Gastroesophageal sphincter (tissue), 4 donors: ENCODE data around the gene TMC1. TPM values are rescaled to one million over a fixed set of nuclear protein-coding genes. Genes with fewer than 3 reads are reported as not detected.

ENCODE experiments used
- ATAC-seq: fragments of 150-250 bp; one replicate; pipeline ENCODE4 v1.9.1; 2016; ENCODE audit warnings: mild to moderate bottlenecking, moderate library complexity
- H3K27ac ChIP-seq, 4 donors: fragments of 200-600 bp; sonication (generic) in 3 of 4; 1 replicate in 3 of 4; 2 replicates in 1 of 4; pipeline ENCODE4 v1.5.1; 2016 to 2019
- H3K27me3 ChIP-seq: fragments of 200-600 bp; sonication (generic); one replicate; pipeline ENCODE4 v1.5.1; 2019
- H3K36me3 ChIP-seq, 2 donors: fragments of 200-600 bp; sonication (generic); one replicate each; pipeline ENCODE4 v1.5.1; 2019; ENCODE audit warnings: control low read depth in 1 of 2
- H3K4me1 ChIP-seq, 3 donors: fragments of 200-600 bp; sonication (generic); 1 replicate in 2 of 3; 2 replicates in 1 of 3; pipeline ENCODE4 v1.5.1; 2016 to 2019; ENCODE audit warnings: control low read depth in 2 of 3
- H3K4me3 ChIP-seq, 2 donors: fragments of 200-600 bp; sonication (generic); one replicate each; pipeline ENCODE4 v1.5.1; 2019; ENCODE audit warnings: mild to moderate bottlenecking in 1 of 2, moderate library complexity in 1 of 2
- H3K9me3 ChIP-seq, 3 donors: fragments of 200-600 bp; sonication (generic); one replicate each; pipeline ENCODE4 v1.5.1; 2017 to 2019; ENCODE audit warnings: control low read depth in 2 of 3
- EP300 ChIP-seq: sonication (generic); formaldehyde crosslinking; IDR thresholded peaks from one replicate; pipeline ENCODE4 v1.6.1; 2017; ENCODE audit warnings: antibody characterized with exemption, mild to moderate bottlenecking
- POLR2A ChIP-seq, 2 donors: fragments of 450-650 bp; IDR thresholded peaks; one replicate each; pipeline ENCODE4 v1.6.1; 2017; ENCODE audit warnings: antibody characterized with exemption in 2 of 2, mild to moderate bottlenecking in 2 of 2, moderate library complexity in 1 of 2
- POLR2AphosphoS5 ChIP-seq: sonication (generic); formaldehyde crosslinking; IDR thresholded peaks from one replicate; pipeline ENCODE4 v1.6.1; 2017; ENCODE audit warnings: antibody characterized with exemption
- WGBS, 2 donors: methylation state at CpG; one replicate each; pipeline ENCODE4 v1.1.5; 2018; ENCODE audit warnings: low coverage in 1 of 2; 5-methylcytosine and 5-hydroxymethylcytosine counted together
- total RNA-seq, 4 donors: library from RNA; depleted of rRNA; stranded (reverse); fragments of >200 nt; gene quantifications; one replicate each; pipeline ENCODE4 v1.1.0, GENCODE V29; 2016
- TF ChIP-seq, protein P1 (sequence below), 4 experiments: fragments of 200-600 bp in 2 of 4; fragments of 450-650 bp in 2 of 4; sonication (generic) in 1 of 4; IDR thresholded peaks; one replicate each; pipeline ENCODE4 v1.5.1; 2017 to 2019; ENCODE audit warnings: antibody characterized with exemption in 4 of 4, mild to moderate bottlenecking in 2 of 4, moderate library complexity in 2 of 4

TMC1 gene
- total RNA-seq, 4 donors from 2014 or later = not detected

DNA sequence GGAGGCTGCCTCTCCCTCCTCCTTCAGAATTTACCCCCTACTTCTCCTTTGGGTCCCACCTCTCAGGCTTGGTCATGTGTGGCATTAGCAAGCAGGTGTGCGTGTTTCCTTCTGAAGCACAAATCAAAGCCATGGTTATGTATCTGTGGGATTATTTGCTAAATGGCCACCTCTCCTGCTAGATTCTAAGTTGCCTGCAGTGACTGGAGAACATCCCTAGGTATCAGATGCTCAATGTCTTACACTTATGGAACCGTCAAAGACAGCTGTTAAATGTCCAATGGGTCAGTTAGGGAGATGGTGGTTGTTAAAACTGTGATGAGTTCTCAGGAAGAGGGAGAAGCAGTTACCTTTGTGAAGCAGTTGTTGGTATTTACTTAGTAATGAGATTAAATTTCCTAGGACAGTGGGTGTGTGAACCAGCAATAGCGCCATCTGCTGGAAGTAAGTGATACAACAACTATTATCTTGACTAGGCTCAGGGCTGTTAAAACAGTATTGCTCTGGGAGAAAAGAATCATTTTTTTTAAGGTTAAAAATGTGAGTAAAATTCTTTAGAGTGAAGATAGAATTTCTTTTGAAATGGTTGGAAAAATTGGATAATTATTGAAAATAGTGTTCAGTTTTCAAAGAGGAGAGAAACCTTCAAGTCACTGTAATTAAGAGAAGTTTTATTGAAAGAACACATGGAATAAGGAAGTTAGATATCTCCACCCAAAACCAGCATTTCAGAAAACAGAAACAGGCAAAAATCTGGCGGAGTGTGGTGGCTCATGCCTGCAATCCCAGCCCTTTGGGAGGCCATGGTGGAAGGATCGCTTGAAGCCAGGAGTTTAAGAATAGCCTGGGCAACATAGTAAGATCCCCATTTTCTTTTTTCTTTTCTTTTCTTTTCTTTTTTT lies 71.3 kb downstream of the TMC1 start:
- Histone ChIP-seq H3K36me3 (no peaks in the 10 kb centered on the region), H3K9me3 (no peaks in the 10 kb centered on the region), H3K4me1 (peaks cover 0 to 32% (median 4%) of the 10 kb centered on the region in 3 donors), H3K27ac (peak overlapping the region in 1 of 4 donors; percentile 27), H3K27me3 (no peaks in the 10 kb centered on the region), H3K4me3 (no peak overlapping the region)
- TF ChIP-seq, protein P1, sequence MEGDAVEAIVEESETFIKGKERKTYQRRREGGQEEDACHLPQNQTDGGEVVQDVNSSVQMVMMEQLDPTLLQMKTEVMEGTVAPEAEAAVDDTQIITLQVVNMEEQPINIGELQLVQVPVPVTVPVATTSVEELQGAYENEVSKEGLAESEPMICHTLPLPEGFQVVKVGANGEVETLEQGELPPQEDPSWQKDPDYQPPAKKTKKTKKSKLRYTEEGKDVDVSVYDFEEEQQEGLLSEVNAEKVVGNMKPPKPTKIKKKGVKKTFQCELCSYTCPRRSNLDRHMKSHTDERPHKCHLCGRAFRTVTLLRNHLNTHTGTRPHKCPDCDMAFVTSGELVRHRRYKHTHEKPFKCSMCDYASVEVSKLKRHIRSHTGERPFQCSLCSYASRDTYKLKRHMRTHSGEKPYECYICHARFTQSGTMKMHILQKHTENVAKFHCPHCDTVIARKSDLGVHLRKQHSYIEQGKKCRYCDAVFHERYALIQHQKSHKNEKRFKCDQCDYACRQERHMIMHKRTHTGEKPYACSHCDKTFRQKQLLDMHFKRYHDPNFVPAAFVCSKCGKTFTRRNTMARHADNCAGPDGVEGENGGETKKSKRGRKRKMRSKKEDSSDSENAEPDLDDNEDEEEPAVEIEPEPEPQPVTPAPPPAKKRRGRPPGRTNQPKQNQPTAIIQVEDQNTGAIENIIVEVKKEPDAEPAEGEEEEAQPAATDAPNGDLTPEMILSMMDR (IDR thresholded peaks at IDR 0.05) = peak; percentile 74 to 95 (median 90)
- TF ChIP-seq EP300 = no peak
- WGBS, 2 donors = 50 to 53% methylated on average over 4 to 5 of the region's 5 CpGs
- ATAC-seq = peak; percentile 82

DNA sequence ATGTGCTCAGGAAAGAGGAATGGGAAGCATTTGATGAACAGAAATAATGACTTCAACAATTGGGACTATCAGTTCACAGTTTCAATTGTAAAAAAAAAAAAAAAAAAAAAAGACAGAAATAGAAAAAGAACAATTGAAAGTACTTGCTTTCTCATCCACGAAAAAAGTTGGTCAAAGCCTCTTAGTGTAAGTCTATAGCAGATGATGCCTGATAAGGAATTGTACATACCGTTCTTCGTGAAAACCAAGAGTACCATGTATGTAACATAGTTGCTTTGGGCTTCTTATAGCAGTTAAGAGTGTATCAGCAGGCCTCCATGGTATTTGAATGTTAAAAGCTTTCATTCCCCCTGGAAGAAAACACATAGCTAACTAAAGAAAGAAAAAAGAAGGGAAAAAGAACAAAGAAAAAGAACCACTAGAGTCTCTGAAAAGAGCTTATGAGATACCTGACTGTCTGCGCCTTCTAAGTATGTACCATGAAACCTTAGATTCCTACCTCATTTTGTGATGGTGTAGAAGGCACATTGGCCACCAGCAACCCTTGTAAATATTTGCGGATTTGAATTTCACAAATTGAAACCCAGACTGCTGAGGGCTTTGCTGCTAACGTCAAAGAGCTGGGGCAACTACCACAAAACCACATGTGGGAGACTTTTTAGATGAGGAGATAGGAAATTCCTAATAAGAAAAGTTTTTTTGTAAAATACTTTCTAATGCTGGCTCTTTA lies 75.2 kb downstream of the TMC1 start:
- TF ChIP-seq, protein P1 (IDR thresholded peaks at IDR 0.05) = no peak
- TF ChIP-seq POLR2A (IDR thresholded peaks at IDR 0.05) (no peak), POLR2AphosphoS5 (no peak), EP300 (no peak)
- Histone ChIP-seq H3K4me3 (no peak overlapping the region), H3K36me3 (no peaks in the 10 kb centered on the region), H3K4me1 (peaks cover 0 to 7% (median 4%) of the 10 kb centered on the region in 3 donors), H3K27me3 (no peaks in the 10 kb centered on the region), H3K27ac (no peak overlapping the region), H3K9me3 (no peaks in the 10 kb centered on the region)
- 80 to 84% methylated on average over 6 of the region's 6 CpGs for WGBS, 2 donors
- no peak for ATAC-seq

DNA sequence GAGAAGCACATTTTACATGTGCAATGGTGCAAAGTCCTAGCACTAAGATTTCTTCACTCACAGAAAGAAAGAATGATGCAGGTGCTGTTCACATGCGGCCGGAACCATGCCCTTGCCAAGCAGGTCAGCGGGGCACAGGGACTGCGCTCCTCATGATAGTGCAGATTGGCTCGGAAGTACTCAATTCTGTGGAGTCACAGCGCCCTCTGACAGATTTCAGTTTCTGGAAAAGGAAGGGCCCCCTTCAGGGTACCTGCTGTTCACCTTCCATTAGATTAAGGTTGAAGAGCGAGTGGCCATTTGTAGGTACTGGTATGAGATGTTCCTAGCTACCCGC lies 75.7 kb downstream of the TMC1 start:
- no peaks in the 10 kb centered on the region for H3K36me3 ChIP-seq
- H3K27ac ChIP-seq = no peak overlapping the region
- WGBS, 2 donors = 94 to 95% methylated on average over 6 to 8 of the region's 8 CpGs
- no peak for ATAC-seq
- TF ChIP-seq, protein P1 (IDR thresholded peaks at IDR 0.05) = no peak
- TF ChIP-seq POLR2AphosphoS5 = no peak
- H3K27me3 ChIP-seq = no peaks in the 10 kb centered on the region
- H3K4me3 ChIP-seq = no peak overlapping the region
- peaks cover 0 to 7% (median 4%) of the 10 kb centered on the region in 3 donors for H3K4me1 ChIP-seq
- no peaks in the 10 kb centered on the region for H3K9me3 ChIP-seq

DNA sequence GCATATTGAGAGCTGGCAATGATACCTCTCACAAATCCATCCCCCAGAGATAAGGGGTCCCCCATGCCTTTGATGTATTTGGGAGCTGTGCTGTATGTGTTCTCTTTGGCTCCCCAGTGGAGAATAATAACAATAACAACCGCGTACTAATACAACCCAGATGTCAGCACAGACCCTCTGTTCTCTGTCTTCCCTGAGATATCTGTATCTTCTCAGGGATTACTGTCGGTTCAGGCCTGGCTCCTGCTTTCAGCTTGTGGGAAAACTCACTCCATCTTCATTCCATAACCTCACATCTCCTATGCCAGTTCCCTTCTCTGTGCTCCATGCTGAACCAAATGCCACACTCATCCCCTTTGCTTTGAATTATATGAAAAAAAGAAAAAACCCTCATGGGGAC lies 76.2 kb downstream of the TMC1 start:
- Histone ChIP-seq H3K4me1 (peaks cover 0 to 3% (median under 1%) of the 10 kb centered on the region in 3 donors), H3K9me3 (no peaks in the 10 kb centered on the region), H3K4me3 (no peak overlapping the region), H3K27ac (no peak overlapping the region), H3K27me3 (no peaks in the 10 kb centered on the region), H3K36me3 (no peaks in the 10 kb centered on the region)
- 53 to 60% methylated on average over 2 to 3 of the region's 3 CpGs for WGBS, 2 donors
- no peak for ATAC-seq
- TF ChIP-seq EP300 (no peak), POLR2A (IDR thresholded peaks at IDR 0.05) (no peak), POLR2AphosphoS5 (no peak)
- TF ChIP-seq, protein P1 (IDR thresholded peaks at IDR 0.05) = no peak

DNA sequence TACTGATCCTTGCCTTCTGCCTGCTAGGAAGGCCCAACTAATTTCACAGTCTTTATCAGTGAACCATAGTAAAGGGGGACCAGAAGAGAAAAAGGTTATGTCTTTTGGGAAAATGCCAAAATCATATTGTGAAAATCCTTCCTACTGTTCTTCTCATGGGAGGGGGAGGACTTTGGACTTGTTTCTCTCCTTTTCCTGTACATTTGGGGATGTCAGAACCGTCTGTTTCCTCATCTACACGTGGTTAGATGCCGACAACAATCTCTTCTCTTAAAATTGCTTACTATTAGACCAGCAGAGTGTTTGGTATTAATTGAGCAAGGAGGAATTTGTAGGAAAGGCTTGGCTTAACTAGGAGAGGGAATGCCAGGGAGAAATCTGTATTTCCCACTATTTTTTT lies 77.2 kb downstream of the TMC1 start:
- no peak for ATAC-seq
- no peaks in the 10 kb centered on the region for H3K36me3 ChIP-seq
- H3K4me1 ChIP-seq = no peaks in the 10 kb centered on the region
- no peaks in the 10 kb centered on the region for H3K9me3 ChIP-seq
- no peak overlapping the region for H3K27ac ChIP-seq
- no peaks in the 10 kb centered on the region for H3K27me3 ChIP-seq
- WGBS, 2 donors = 41 to 50% methylated on average over 2 to 3 of the region's 3 CpGs
- TF ChIP-seq, protein P1 (IDR thresholded peaks at IDR 0.05) = no peak
- no peak for TF ChIP-seq POLR2A (IDR thresholded peaks at IDR 0.05)
- TF ChIP-seq EP300 = no peak
- no peak for TF ChIP-seq POLR2AphosphoS5
- H3K4me3 ChIP-seq = no peak overlapping the region
